HG03280 (cell line): ENCODE measurements around the gene TRIM54.

Experiments used
- ATAC-seq: cut with Tn5 transposase; IDR thresholded peaks from one replicate; pipeline ENCODE4 v1.9.1; 2021; ENCODE audit warnings: mild to moderate bottlenecking, moderate library complexity; ENCODE audit not compliant: unreplicated experiment

Gene TRIM54

GRCh38 chr2:27281855-27282559 is at the start of gene TRIM54:
TRIM54 (plus strand) TSS chr2:27282429; CDS start chr2:27282732, 303 bp downstream.
- no peak for ATAC-seq

- no peak for ATAC-seq
Measured at GRCh38 chr2:27233341-27233740, 48.9 kb upstream of the TRIM54 start.

- no peak for ATAC-seq
Measured at GRCh38 chr2:27236136-27236535, 46.1 kb upstream of the TRIM54 start.

GRCh38 chr2:27236626-27237025 is 45.6 kb upstream of the TRIM54 start:
- no peak for ATAC-seq

GRCh38 chr2:27237341-27237945 is 44.8 kb upstream of the TRIM54 start:
- no peak for ATAC-seq

GRCh38 chr2:27238976-27239375 is 43.3 kb upstream of the TRIM54 start:
- ATAC-seq = no peak

GRCh38 chr2:27240406-27240805 is 41.8 kb upstream of the TRIM54 start:
- ATAC-seq = no peak

- no peak for ATAC-seq
Measured at GRCh38 chr2:27241761-27242613, 40.2 kb upstream of the TRIM54 start.

- no peak for ATAC-seq
Measured at GRCh38 chr2:27242614-27242951, 39.6 kb upstream of the TRIM54 start.

GRCh38 chr2:27243391-27244130 is 38.7 kb upstream of the TRIM54 start:
- no peak for ATAC-seq

GRCh38 chr2:27245116-27245515 is 37.1 kb upstream of the TRIM54 start:
- ATAC-seq = no peak

- ATAC-seq = no peak
Measured at GRCh38 chr2:27245626-27246025, 36.6 kb upstream of the TRIM54 start.

GRCh38 chr2:27247893-27248292 is 34.3 kb upstream of the TRIM54 start:
- no peak for ATAC-seq

- ATAC-seq = no peak
Measured at GRCh38 chr2:27249159-27249890, 32.9 kb upstream of the TRIM54 start.

- no peak for ATAC-seq
Measured at GRCh38 chr2:27249891-27250651, 32.2 kb upstream of the TRIM54 start.

- ATAC-seq = no peak
Measured at GRCh38 chr2:27250652-27251379, 31.4 kb upstream of the TRIM54 start.

GRCh38 chr2:27251766-27252165 is 30.5 kb upstream of the TRIM54 start:
- no peak for ATAC-seq

GRCh38 chr2:27255187-27255586 is 27.0 kb upstream of the TRIM54 start:
- ATAC-seq = no peak

- no peak for ATAC-seq
Measured at GRCh38 chr2:27255660-27256059, 26.6 kb upstream of the TRIM54 start.
